AG04450 (cell line): ENCODE results near the gene PRSS21. TPM values are rescaled to one million over a fixed set of nuclear protein-coding genes. Genes with fewer than 3 reads are reported as not detected.

Experiments used
- CTCF ChIA-PET: fragments of 300-600, 350-600 bp; formaldehyde crosslinking; extraction: SDS; loops from one replicate; lab custom pipeline; 2022; ENCODE audit warnings: antibody characterized with exemption, inconsistent platforms; lab: Charles Lee
- POLR2A ChIA-PET: fragments of 350-600 bp; formaldehyde crosslinking; extraction: SDS; loops from one replicate; lab custom pipeline; 2021; ENCODE audit warnings: antibody characterized with exemption, inconsistent platforms; lab: Yijun Ruan, JAX
- DNase-seq: peaks from one replicate; pipeline ENCODE4 v3.0.0-alpha.2; 2011; ENCODE audit warnings: low read depth, low spot score
- H3K27ac ChIP-seq: one replicate; pipeline ENCODE4 v1.5.1; 2012; ENCODE audit warnings: low read depth, low read length, control low read depth
- H3K27me3 ChIP-seq: one replicate; pipeline ENCODE4 v1.6.0; 2012; ENCODE audit warnings: low read length; ENCODE audit not compliant: control insufficient read depth, insufficient read depth
- H3K4me3 ChIP-seq: 2 replicates; pipeline ENCODE4 v1.5.1; 2011; ENCODE audit warnings: mild to moderate bottlenecking, low read depth, low read length, control low read depth
- H3K9me3 ChIP-seq: 2 replicates; pipeline ENCODE4 v1.5.1; 2012; ENCODE audit warnings: low read length; ENCODE audit not compliant: control insufficient read depth, insufficient read depth
- polyA plus RNA-seq: library from polyadenylated mRNA; depleted of rRNA; stranded (reverse); fragments of >200 nt; gene quantifications from 2 replicates; pipeline ENCODE4 v1.2.3, GENCODE V29; 2011
- TF ChIP-seq, protein P1 (sequence below): IDR thresholded peaks from 2 replicates; pipeline ENCODE4 v1.5.1; 2011; ENCODE audit warnings: low read depth, low read length, control low read depth, inconsistent platforms

PRSS21 gene
- polyA plus RNA-seq, 1 experiment = 0.17 TPM

DNA sequence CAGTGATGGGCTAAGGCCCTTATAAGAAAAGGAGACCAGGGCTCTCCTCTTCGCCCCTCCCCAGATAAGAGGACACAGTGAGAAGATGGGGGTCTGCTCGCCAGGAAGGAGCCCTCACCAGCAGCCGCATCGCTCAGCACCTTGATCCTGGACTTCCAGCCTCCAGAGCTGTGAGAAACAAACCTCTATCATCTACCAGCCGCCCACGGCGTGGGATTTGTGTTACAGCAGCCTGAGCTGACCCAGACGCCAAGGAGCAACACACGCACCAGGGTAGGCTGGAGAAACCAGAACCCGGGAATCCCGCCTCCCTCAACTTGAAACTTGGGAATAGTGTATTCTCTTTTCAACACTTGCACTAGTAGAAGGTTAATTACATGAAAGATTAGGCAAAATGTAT lies 8.9 kb downstream of the PRSS21 start:
- Histone ChIP-seq H3K27ac (no peak overlapping the region), H3K27me3 (peaks cover 35% of the 10 kb centered on the region), H3K4me3 (no peak overlapping the region), H3K9me3 (no peaks in the 10 kb centered on the region; the same call in 1 of the 2 replicates)
- ChIA-PET POLR2A (no interaction called here), CTCF (interaction anchor here (1.0 kb wide), 1 partner anchor 13 kb away, joined by 5 read pairs; no protein-coding TSS in a partner anchor)
- no peak for DNase-seq
- TF ChIP-seq, protein P1, sequence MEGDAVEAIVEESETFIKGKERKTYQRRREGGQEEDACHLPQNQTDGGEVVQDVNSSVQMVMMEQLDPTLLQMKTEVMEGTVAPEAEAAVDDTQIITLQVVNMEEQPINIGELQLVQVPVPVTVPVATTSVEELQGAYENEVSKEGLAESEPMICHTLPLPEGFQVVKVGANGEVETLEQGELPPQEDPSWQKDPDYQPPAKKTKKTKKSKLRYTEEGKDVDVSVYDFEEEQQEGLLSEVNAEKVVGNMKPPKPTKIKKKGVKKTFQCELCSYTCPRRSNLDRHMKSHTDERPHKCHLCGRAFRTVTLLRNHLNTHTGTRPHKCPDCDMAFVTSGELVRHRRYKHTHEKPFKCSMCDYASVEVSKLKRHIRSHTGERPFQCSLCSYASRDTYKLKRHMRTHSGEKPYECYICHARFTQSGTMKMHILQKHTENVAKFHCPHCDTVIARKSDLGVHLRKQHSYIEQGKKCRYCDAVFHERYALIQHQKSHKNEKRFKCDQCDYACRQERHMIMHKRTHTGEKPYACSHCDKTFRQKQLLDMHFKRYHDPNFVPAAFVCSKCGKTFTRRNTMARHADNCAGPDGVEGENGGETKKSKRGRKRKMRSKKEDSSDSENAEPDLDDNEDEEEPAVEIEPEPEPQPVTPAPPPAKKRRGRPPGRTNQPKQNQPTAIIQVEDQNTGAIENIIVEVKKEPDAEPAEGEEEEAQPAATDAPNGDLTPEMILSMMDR = no peak

GRCh38 chr16:2826591-2827373 lies 9.7 kb downstream of the PRSS21 start:
- H3K27me3 ChIP-seq = peaks cover 31% of the 10 kb centered on the region
- TF ChIP-seq, protein P1 = no peak
- CTCF ChIA-PET = interaction anchor here (1.0 kb wide), 1 partner anchor 12 kb away, joined by 5 read pairs; no protein-coding TSS in a partner anchor
- DNase-seq = no peak
- no peak overlapping the region for H3K4me3 ChIP-seq
- no peaks in the 10 kb centered on the region; the same call in 1 of the 2 replicates for H3K9me3 ChIP-seq
- no peak overlapping the region for H3K27ac ChIP-seq
- POLR2A ChIA-PET = no interaction called here

GRCh38 chr16:2827374-2827791 lies 10.3 kb downstream of the PRSS21 start:
- ChIA-PET POLR2A (no interaction called here), CTCF (no interaction called here)
- Histone ChIP-seq H3K4me3 (no peak overlapping the region), H3K9me3 (no peaks in the 10 kb centered on the region; the same call in 1 of the 2 replicates), H3K27me3 (peaks cover 26% of the 10 kb centered on the region), H3K27ac (no peak overlapping the region)
- TF ChIP-seq, protein P1 = no peak
- DNase-seq = no peak

GRCh38 chr16:2827831-2828520 lies 10.9 kb downstream of the PRSS21 start:
- Histone ChIP-seq H3K27me3 (peaks cover 21% of the 10 kb centered on the region), H3K4me3 (no peak overlapping the region), H3K9me3 (no peaks in the 10 kb centered on the region; the same call in 1 of the 2 replicates), H3K27ac (no peak overlapping the region)
- TF ChIP-seq, protein P1 = no peak
- POLR2A ChIA-PET = no interaction called here
- no peak for DNase-seq
- CTCF ChIA-PET = no interaction called here

DNA sequence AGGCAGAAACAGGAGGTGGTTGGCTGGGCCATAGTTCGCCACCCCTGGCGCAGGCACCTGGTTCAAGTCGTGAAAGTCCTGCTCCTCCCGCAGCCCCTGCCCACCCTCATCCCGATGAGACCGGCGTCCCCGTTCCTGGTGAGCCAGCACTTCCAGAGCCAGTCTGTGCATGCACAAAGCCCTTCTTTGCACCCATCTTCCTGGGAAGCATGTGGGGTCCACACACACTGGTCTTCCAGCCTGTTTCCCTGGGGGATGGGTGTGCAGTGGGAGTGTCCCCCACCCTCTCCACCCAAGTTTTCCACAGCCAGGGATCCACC lies 11.4 kb downstream of the PRSS21 start:
- ChIA-PET CTCF (no interaction called here), POLR2A (no interaction called here)
- H3K9me3 ChIP-seq = no peaks in the 10 kb centered on the region; the same call in 1 of the 2 replicates
- H3K27ac ChIP-seq = no peak overlapping the region
- DNase-seq = no peak
- TF ChIP-seq, protein P1 = no peak
- H3K27me3 ChIP-seq = peaks cover 21% of the 10 kb centered on the region
- no peak overlapping the region for H3K4me3 ChIP-seq
